ENCODE measurements around the gene POLR2J.
"Not testable (repeated sequence)": the region's sequence is repeated elsewhere in the genome, so short reads cannot be mapped to it uniquely, and the experiment has no call there.

The POLR2J gene

GRCh38 chr7:102478314-102479208 lies at the start of gene POLR2J:
TSS of gene POLR2J (minus strand) at chr7:102478922. CDS start at chr7:102478860, 62 bp downstream.
- not testable (repeated sequence) for DNase-seq

GRCh38 chr7:102527822-102528793 lies 49.4 kb upstream of the POLR2J start:
- not testable (repeated sequence) for DNase-seq

DNA sequence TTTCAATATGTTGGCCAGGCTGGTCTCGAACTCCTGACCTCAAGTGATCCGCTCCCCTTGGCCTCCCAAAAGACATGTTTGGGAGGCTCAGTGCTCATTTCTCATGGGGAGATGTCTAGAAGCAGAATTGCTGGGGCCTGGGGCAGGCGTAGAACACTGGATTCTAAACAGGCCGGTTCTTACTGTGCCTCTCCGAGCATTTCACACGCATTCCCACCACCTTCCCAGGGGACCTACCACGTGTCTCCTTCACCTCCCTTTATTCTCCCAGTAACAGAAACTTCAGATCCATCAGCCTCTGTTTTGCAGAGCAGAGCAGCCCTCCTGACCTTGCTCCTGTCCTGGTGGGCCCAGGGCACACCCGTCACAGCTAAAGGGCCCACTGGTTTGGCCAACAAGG lies 48.5 kb upstream of the POLR2J start:
- DNase-seq: not testable (repeated sequence)

DNA sequence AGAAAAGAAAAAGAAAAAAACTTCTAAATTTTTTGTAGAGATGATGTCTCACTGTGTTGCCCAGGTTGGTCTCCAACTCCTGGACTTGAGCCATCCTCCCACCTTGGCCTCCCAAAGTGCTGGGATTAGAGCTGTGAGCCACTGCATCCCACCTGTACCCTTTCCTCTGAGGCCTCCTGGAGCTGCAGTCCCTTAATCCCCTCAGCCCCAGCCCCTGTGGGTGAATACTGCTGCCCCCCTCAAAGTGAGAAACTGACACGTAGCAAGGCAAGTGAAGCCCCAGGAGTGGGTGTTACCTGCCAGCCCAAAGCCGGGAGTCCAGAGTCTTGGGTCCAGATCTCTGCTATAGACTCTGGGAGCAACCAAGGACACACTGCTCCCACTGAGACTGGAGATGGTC lies 46.1 kb upstream of the POLR2J start:
- not testable (repeated sequence) for DNase-seq

DNA sequence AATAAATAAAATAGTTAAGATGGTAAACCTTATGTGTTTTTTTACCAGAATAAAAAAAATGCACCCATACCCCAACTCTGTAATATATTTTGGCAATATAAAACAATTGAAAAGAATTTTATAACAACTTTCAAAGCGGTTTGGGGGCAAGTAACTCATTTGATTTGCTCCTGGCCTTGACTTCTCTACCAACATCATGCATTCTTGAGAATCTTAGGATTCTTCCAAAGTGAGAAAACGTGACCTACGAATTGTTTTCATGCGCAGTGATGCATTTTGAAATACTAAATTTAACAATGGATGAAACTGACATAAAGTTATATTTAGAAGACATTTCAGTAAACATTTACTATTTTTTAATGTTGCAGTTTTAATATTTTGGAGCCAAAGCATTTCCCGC lies 42.1 kb upstream of the POLR2J start:
- not testable (repeated sequence) for DNase-seq

GRCh38 chr7:102517550-102518147 lies 38.9 kb upstream of the POLR2J start, which contains the start of gene RASA4B:
TSS of gene RASA4B (minus strand) at chr7:102517777. CDS start at chr7:102517710, 67 bp downstream.
- DNase-seq: not testable (repeated sequence)

DNA sequence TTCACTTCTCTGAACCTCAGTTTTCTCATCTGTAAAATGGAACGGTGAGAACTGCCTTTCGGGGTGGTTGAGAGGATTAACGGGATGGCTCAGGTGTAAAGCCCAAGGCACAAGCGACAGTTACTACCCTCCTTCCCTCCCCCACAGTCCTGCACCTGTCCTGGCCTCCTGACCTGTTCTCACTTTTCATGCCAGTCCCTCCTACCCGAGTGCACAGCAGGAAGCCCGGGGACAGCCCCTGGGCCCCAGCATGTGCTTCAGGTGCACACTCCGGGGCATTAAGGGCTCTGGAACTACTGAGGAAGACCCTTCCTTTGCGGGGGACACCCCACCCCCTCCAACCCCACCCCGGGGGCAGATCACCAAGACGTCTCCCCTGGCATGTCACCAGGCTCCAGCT lies 38.2 kb upstream of the POLR2J start:
- DNase-seq: not testable (repeated sequence)

DNA sequence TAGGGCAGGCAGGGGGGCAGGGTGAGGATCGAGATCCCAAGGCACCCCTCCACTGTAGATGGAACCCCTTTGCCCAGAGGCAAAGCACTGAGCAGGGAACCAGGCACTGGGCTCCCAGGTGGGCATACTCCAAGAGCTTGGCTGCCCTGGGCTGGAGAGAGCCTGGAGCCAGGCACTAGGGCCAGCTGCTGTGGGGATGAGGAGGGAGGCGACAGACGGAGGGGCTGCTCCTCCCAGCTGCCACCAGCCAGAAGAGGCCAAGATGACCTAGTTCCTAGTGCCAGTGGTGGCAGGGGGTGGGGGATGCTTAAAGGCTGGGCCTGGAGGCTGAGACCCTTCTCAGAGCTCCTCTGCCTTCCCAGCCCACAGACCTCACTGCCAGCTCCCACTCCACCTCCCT lies 37.2 kb upstream of the POLR2J start:
- DNase-seq: not testable (repeated sequence)

GRCh38 chr7:102514881-102515721 lies 36.4 kb upstream of the POLR2J start:
- DNase-seq: not testable (repeated sequence)

DNA sequence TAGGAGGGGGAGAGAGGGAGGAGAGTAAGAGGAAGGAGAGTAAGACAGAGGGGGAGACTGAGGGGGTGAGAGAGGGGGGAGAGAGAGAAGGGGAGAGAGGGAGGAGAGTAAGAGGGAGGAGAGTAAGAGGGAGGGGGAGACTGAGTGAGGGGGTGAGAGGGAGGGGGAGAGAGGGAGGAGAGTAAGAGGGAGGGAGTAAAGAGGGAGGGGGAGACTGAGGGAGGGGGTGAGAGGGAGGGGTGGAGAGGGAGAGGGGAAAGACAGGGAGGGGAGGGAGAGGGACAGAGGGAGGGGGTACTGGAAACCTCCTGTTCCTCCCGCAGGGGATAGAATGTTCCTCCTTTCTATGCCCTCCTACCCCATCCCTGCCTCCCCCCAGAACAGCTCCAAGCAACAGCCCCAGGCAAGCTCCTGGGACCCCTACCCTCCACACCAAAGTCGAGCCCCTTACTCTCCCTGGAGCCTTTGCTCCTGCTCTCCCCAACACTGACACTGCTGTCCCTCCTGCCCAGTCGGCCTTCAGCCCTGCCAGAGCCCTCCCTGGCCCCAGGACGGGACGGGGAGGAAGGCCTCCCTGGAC lies 34.0 kb upstream of the POLR2J start:
- not testable (repeated sequence) for DNase-seq

DNA sequence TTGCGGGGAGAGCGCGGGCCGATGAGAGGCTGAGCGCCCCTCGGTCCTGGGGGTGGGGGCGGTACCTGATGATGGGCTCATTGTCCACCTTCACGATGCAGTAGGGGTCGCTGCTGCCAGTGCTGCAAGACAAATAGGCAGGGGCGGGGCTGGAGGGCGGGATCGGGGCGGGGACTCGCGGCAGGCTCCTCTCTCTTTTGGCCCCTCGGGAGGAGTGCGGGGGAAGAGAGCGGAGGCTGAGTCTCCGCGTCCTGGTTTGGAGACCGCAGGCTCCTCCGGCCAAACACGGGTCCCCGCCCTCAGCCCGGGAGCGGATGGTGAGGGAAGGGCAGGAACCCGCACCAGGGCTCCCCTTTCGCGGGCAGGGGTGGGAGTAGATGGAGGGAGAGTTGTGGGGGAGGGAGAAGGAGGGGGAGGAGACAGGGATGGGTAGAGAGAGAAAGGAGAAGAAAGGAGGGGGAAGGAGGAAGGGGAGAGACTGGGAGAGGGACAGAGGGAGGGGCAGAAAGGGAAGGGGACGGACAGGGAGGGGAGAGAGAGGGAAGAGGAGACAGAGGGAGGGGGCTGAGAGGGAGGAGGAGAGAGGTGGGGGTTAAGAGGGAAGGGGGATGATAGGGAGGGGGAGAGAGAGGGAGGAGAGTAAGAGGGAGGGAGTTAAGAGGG lies 33.3 kb upstream of the POLR2J start:
- not testable (repeated sequence) for DNase-seq

DNA sequence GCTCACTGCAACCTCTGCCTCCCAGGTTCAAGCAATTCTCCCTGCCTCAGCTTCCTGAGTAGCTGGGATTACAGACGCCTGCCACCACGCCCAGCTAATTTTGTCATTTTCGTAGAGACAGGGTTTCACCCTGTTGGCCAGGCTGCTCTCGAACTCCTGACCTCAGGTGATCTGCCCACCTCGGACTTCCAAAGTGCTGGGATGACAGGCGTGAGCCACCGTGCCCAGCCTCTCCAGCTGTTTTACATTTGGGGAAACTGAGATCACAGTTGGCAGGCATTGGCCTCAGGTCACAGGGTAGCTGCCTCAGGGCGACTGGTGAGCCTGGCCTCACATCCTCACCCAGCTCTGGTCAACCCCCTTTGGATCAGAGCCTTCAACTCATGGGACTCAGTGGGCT lies 31.9 kb upstream of the POLR2J start:
- DNase-seq: not testable (repeated sequence)

- DNase-seq: not testable (repeated sequence)
Measured at GRCh38 chr7:102507410-102508088, 28.8 kb upstream of the POLR2J start.

DNA sequence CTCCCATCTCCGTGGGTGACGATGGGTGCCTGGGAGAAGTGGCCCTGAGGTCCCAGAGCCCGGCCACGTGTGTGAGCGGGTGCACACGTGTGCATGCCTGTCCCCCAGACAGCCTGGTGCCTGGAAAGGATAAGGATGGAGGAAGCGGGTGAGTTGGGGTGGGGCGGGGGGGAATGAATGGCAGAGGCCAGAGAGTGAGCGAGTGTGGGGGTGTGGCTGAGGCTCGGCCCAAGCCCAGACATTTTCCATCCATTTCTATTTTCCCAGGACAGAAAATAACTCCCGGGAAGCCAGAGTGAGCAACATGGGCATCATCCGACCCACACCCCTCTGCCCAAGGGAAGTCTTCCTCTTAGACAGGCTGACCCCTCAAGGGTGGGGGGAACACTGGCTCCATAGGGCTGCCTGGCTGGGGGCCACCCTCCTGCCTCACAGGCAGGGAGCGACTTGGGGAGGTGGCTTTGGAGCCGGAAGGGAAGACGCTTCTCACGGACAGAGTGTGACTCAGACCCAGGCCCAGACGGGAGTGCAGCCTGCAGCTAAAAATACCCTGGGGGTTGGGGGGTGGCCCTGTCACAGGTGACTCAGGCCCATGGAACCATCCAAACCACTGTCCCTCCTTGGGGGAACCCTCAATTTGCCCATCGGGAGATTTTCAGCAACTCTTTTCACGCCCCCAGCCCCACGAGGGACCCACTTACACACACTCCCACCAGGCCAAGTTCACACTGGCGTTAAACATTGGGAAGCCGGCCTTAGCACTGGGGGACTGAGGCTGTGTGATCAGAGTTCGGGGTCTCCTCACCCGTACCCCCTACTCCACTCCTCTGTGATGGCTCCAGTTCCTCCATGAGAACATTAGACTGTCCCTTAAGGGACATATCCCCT lies 26.8 kb upstream of the POLR2J start:
- not testable (repeated sequence) for DNase-seq

- DNase-seq: not testable (repeated sequence)
Measured at GRCh38 chr7:102503141-102503540, 24.4 kb upstream of the POLR2J start.

GRCh38 chr7:102498321-102498720 lies 19.6 kb upstream of the POLR2J start:
- DNase-seq: not testable (repeated sequence)

- not testable (repeated sequence) for DNase-seq
Measured at GRCh38 chr7:102497308-102497707, 18.6 kb upstream of the POLR2J start.

DNA sequence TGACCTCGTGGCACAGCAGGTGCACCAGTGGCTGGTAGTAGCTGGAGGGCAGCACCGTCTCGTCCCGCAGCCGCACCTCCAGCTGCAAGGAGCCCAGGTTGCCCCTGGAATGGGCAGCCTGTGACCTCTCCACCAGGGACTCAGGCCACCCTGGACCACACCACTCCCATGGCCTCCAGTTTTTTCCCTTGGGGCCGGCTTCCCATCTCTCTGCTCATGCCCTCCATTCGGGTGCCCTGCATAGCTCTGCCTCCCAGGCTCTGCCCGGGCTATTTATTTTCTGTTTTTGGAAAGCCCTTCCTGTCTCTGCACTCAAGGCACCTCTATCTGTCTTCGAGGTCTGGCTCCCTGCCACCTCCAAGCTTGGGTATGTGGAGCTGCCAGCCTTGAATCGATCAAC lies 18.1 kb upstream of the POLR2J start:
- DNase-seq: not testable (repeated sequence)

Measured in NCI-H526 (cell line).